Mammary epithelial cell (primary cell): Measurements from ENCODE around the gene C2CD2L.

Source experiments
- CTCF ChIP-seq, 2 donors: IDR thresholded peaks in 1 of 2; conservative IDR thresholded peaks in 1 of 2; 2 replicates each; pipeline ENCODE4 v1.5.1; 2011 to 2012; ENCODE audit warnings: inconsistent platforms in 2 of 2, low read length in 2 of 2, mild to moderate bottlenecking in 2 of 2, control low read depth in 1 of 2, low read depth in 1 of 2; ENCODE audit not compliant: insufficient read depth in 1 of 2; ENCODE audit errors: extremely low read depth in 1 of 2
- EZH2 ChIP-seq: IDR thresholded peaks from 2 replicates; pipeline ENCODE4 v1.6.1; 2012; ENCODE audit warnings: low read length, inconsistent platforms, borderline replicate concordance

- TF ChIP-seq CTCF (conservative IDR thresholded peaks at IDR 0.05 in 1 of 2, IDR thresholded peaks at IDR 0.05 in 1 of 2; ENCODE audit: extremely low read depth in 1 of 2, insufficient read depth in 1 of 2, low read depth in 1 of 2, low read length in 2 of 2) (no peak), EZH2 (no peak)
Measured at GRCh38 chr11:119111361-119111925, 4.3 kb downstream of the C2CD2L start.
